Panc1 (cell line): ENCODE data around the gene ARG2.
A peak's percentile ranks its signal among the peaks of the same experiment; 100 is the strongest.

Experiments used
- CTCF ChIP-seq: fragments of 450-650 bp; IDR thresholded peaks from 2 replicates; pipeline ENCODE4 v1.5.1; 2017; ENCODE audit warnings: mild to moderate bottlenecking
- POLR2AphosphoS5 ChIP-seq: IDR thresholded peaks from 2 replicates; pipeline ENCODE4 v1.6.1; 2012; ENCODE audit warnings: mild to moderate bottlenecking, low read depth, low read length, moderate library complexity
- REST ChIP-seq, 2 experiments: IDR thresholded peaks; 2 replicates each; pipeline ENCODE4 v1.6.1; 2011 to 2012; ENCODE audit warnings: low read depth in 2 of 2, control low read depth in 1 of 2, low read length in 1 of 2, mild to moderate bottlenecking in 1 of 2, moderate library complexity in 1 of 2; ENCODE audit not compliant: insufficient read depth in 1 of 2

- TF ChIP-seq CTCF (peak; percentile 60), POLR2AphosphoS5 (peak; percentile 63; the same call in 1 of the 2 replicates), REST (IDR thresholded peaks at IDR 0.05; ENCODE audit: insufficient read depth in 1 of 2, low read depth in 2 of 2, low read length in 1 of 2) (peak; percentile 71 to 74; a peak in 3 of 4 replicates)
These were observed 19.8 kb upstream of the ARG2 start, which contains the start of gene PIGH for GRCh38 chr14:67599698-67600561.
